Skin of body (tissue), 2 donors: ENCODE data around the gene CEP164. TPM values are rescaled to one million over a fixed set of nuclear protein-coding genes. Genes with fewer than 3 reads are reported as not detected.

Source experiments
- DNase-seq: peaks from one replicate; lab custom pipeline; 2025; lab: John Stamatoyannopoulos, UW
- total RNA-seq: library from RNA; depleted of rRNA; stranded (reverse); fragments of >200 nt; gene quantifications from one replicate; pipeline ENCODE4 v1.2.3, GENCODE V29; 2014

The CEP164 gene
- total RNA-seq, 1 donor from 2014 or later: 19.9 TPM

- DNase-seq: no peak
Measured at GRCh38 chr11:117418737-117419481, 91.3 kb downstream of the CEP164 start.

GRCh38 chr11:117419482-117420142, 92.0 kb downstream of the CEP164 start:
- DNase-seq: no peak

GRCh38 chr11:117420143-117420485, 92.5 kb downstream of the CEP164 start:
- DNase-seq: no peak

DNA sequence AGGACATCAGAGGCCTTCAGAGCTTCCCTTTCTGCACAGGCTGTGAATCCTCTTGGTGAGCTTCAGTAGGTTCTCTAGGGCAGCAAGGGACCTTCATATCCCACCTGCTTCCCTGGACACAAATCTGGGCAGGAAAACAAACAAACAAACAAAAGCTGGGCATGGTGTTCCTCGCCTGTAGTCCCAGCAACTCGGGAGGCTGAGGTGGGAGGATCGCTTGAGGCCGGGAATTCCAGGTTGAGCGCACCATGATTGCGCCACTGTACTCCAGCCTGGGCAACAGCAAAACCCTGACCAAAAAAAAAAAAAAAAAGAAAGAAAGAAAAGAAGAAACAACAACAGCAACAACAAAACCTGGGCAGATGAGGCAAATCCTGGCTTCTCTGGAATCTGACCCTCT, 92.9 kb downstream of the CEP164 start:
- DNase-seq: no peak

DNA sequence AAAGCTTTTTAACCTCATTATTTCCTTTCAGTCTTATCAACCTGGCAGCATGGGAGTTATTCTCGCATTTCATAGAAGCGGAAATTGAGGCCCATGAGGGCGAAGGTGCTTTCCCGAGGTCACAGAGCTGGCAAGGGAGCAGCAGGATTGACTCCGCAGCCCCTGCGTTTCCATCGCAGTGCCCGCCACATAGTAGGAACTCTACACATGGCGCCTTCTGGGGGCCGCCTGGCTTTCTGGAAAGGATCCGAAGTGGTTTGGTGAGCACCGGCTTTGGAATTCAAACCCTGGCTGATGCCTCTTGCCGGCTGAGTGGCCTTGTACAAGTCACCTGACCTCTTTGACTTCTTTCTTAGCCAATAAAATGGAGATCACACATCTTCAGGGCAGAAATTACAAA, 93.4 kb downstream of the CEP164 start:
- DNase-seq: no peak

DNA sequence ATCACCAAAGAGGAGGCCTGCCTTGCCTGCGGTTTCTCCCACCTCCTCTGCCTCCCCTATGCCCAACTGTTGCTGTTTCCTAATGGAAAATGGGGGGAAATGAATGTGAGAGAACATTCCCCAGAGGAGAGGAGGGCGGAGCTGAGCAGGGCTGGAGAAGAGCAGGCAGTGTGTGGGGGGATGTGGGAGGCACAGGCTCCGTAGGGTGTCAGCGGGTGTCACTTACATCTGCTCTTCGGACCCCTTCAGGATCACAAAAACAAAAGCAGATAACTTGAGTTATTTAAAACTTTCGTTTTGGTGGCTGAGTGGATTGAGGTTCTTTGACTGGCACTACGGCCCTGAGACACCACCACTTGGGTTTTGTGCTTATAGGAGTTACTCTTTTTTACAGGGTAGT, 93.8 kb downstream of the CEP164 start:
- DNase-seq: no peak

DNA sequence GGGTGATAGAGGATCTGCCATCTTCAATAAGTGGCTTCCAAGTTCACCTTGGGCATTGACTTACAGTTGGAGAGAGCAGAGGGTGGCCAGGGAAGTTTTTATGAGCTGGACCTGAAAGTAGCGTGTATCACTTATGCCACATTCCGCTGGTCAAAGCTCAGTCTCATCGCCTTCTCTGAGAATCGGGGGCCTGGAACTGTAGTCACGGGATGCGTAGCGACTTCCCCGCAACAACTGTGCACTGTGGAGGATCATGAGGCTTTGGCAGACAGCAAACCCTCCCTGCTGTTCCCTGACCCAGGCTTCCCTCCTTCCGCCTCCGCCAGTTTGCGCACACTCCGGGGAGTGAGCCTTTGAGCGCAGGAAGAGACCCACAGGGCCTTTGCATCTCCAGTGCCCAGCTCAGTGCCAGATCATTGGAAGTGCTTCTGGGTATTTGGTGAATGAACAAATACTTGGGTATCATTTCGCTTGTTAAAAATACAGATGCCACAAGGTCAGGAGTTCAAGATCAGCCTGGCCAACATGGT, 95.5 kb downstream of the CEP164 start:
- DNase-seq: no peak

DNA sequence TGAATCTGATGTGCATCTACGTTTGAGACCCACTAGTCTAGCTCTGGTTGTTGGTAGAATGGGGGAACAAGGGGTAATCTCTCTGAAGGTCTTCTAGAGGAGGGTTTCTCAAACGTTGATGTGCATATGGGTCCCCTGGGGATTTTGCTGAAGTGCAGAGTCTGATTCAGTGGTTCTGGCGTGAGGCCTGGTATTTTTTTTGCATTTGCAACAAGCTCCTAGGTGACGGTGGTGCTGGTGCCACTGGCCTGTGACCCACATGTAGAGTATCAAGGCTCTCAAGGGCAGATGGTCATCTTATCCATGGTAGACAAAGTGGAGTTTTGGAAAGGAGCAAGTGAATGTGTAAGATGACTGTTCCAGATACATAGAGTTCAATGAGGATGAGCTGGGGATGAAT, 97.1 kb downstream of the CEP164 start:
- DNase-seq: no peak

DNA sequence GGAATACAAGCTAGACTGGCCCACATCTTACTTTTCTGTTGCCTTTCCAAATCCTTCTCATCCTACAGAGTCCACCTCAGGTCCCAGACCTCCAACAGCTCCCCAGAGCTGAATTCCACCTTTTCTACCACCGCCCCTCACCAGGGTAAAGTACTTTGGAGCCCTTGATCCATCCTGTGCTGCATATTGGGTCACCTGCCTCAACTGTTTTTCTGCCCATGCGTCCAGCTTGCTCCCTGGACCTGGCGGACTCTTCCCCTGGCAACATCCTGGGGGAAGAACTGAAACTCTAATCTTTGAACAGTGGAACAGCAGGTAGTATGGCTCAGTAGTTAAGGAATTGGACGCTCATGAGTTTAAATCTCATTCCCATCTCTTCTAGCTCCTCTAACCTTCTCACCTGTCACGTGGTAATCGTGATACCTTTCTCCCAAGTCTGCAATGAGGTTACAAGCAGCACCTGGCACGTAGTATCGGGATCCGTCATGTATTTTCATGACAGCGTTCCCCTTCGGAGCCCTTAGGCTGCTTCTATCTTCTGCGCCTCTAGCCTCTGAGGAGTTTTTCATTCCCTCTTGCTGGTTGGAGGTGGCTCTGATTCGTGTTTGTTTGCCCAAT, 98.1 kb downstream of the CEP164 start:
- DNase-seq: no peak

DNA sequence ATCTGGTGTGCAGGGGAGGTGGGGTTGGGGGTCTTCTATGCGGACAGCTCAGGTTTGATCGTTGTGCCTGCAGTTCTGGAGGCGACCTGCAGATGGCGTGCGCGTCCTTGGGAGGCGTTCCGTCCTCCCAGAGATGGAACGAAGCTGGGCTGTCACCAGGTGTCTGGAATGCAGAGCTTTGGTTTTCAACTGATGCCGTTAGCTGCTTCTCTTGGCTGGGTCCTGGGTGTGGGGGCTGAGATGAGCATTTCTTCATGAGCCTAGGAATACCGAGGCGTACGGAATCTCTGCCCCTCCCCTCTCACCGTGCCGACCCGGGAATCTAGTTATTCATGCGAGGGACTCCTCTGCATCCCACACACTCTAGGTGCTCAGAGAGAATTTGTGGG, 98.6 kb downstream of the CEP164 start:
- no peak for DNase-seq

DNA sequence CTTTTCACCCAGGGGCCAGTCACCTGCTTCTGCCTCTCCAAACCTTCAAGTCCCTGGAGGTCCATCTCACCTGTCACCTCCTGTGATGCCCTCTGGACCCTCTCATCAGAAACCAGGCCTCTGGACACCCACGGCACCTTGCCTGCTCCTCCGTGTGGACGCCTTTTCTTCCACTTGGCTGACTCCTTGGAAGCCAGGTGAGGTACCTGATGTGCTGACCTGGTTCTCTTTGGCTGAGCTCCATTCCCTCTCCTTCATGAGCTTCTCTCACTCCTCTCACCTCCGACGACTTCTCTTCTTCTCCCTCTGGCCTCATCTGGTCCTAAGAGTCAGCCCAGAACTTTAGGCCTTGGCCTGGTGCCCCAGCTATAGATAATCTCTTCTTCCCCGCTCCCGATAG, 99.3 kb downstream of the CEP164 start:
- DNase-seq: no peak

DNA sequence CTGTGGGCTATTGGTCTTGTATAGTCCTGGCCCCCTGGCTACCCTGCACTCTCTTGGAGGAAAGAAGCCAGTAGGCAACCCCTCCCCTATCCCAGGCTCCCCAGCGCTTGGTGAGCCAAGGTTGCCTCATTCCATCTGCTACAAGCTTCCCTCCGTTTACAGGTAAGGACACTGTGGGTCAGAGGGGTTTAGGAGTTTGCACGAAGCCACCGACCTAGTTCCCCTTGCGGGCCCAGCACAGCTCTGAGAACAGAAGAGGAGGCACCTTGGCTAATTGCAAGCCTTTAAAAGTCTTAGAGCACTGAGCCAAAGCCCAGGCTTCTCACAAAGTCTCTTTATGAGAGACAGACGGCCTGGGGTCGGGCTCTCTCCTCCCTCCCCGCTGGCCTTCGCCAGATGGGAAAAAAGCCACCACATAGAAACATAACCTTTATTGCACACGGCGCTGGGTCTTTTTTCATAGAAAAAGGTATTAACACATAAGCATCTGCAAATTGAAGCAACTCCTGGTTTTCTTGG, 99.8 kb downstream of the CEP164 start:
- no peak for DNase-seq

DNA sequence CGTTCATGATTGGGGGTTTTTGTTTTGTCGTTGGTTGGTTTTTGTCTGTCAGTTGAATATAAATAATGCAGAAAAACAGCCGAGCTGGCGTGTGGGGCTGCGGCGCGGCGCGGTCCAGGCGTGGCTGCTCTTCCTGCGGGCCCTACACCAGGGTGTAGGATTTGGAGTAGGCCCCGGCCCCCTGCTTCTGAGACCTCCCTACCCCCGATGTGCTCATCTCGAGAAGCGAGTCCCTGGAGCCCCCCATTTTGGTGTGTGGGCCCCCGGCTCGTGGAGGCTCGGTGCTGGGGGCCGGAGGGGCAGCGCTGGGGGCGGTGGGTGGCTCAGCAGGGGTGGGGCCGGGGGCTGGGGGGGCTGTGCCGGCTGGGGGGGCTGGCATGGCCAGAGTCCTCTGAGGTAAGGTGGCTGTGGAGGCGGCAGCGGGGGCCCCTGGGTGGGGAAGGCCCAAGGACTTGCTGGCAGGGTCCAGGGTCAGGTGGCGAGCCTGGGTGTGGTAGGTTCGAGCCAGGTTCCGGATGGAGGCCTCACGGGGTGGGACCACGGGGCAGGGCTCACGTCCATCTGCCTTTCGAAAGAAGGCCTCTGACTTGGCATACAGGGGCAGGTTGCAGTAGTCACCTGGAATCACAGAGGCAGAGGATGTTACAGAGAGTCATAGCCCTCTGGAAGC, 100.7 kb downstream of the CEP164 start:
- DNase-seq: no peak

DNA sequence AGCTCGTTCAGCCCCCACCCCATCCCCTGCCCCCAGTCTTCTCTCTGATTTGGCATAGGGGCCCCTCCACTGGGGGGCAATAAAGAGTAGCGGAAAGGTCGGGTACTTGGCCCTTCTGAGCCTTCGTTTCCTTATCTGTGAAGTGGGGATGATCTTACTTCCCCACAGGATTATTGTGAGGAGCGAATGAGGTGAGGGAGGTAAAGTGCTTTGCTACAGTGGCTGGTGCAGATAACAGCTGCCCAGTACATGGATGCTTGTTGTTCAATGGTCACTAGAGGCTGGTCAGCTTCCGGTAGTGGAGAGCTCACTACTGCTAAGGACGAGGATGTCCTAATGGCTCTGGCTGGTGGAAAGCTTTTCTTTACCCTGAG, 101.2 kb downstream of the CEP164 start:
- DNase-seq: no peak

DNA sequence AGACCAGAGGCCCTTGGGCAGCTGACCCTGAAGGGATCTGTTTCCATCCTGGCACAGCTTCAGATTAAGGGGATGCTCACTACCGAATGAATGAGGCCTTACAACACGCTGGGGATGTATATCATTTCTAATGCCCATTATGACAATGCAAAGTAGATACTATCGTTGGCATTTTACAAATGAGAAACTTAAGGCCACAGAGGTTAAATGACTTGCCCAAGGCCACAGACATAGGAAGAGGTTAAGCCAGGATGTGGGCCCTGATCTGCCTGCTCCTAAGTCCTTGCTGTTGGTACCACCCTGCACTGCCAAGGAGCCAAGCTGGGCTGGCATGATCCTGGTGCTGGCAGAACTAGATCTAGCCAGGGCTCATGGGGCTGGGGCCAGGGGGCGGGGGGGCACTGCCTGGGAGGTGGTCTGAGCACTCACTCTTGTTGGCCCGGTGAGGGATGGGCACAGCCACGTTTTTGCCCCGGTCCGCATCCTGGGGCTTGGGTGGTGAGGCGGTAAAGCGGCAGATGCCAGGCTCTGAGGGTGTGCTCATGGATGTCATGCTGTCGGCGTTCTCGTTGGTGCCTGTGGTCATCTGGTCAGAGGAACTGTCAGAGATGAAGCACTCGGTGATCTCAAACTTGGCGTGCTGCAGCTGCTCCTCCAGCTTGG, 102.8 kb downstream of the CEP164 start:
- DNase-seq: no peak

GRCh38 chr11:117431436-117431835, 103.8 kb downstream of the CEP164 start:
- no peak for DNase-seq

GRCh38 chr11:117433717-117434116, 106.1 kb downstream of the CEP164 start:
- DNase-seq: no peak

DNA sequence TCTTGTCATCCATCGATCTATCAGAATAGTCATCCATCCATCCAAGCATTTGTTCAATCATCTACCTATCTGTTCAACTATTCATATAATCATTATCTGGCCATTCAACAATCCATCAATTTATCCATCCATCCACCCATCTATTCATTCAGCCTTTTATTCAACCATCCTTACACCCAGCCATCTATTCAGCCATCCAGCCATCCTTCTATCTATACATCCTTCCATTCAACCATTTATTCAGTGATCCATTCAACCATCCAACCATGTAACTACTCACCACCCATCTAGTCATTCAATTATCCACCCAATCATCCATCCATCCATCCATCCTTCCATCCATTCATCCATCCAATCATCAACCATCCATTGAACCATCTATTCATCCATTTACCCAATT, 106.8 kb downstream of the CEP164 start:
- no peak for DNase-seq

DNA sequence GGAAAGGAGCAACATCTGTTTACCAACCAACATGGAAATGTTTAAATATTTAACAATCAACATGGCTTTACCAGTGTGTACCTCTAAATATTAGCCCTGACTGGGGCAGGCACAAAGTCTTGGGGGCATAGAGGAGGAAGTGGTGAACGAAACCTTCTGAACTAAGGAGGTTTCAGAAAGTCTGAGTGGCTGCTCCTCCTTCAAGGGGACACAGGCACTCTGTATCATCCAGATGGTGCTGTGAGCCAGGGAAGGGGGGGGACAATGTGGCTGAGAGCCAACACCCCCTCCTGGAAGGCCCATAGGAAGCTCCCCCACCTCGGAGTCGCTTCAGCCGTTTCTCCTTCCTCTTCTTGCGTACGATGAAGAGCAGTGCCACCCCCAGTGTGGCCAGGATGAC, 107.7 kb downstream of the CEP164 start:
- no peak for DNase-seq

- no peak for DNase-seq
Measured at GRCh38 chr11:117437041-117437790, 109.6 kb downstream of the CEP164 start.

DNA sequence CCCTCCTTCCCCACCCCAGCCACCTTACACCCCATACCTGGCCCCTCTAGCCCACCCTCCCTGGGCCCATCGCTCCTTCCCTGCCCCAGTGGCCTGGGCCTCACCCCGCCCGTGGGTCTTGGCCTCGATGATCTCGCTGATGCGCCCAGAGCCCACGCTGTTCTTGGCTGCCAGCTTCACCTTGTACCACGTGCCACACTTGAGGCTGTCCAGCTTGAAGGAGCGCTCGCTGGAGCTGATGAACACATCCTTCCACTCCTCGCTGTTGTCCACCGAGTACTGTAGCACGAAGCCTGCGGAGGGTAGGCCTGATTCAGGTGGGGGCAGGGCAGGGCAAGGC, 110.1 kb downstream of the CEP164 start:
- no peak for DNase-seq
